DOHH2 (cell line): ENCODE results near the gene TAF1D.

Experiments
- H3F3A ChIP-seq: fragments of 200-600 bp; sonication (generic), shearing (Covaris generic); 2 replicates; pipeline ENCODE4 v1.6.0; 2016; ENCODE audit warnings: antibody characterized with exemption, mild to moderate bottlenecking; ENCODE audit not compliant: control insufficient read depth, insufficient read depth
- H3K27ac ChIP-seq: fragments of 200-600 bp; sonication (generic); 2 replicates; pipeline ENCODE4 v1.5.1; 2014; ENCODE audit warnings: low read depth, mild to moderate bottlenecking, low read length, moderate library complexity
- H3K27me3 ChIP-seq: fragments of 200-600 bp; sonication (generic); 2 replicates; pipeline ENCODE4 v1.6.1; 2014; ENCODE audit warnings: mild to moderate bottlenecking, low read length, mixed read lengths; ENCODE audit not compliant: control insufficient read depth
- H3K36me3 ChIP-seq: fragments of 200-600 bp; sonication (generic); 2 replicates; pipeline ENCODE4 v1.6.1; 2014; ENCODE audit warnings: mild to moderate bottlenecking, low read length, moderate library complexity, mixed read lengths; ENCODE audit not compliant: control insufficient read depth
- H3K4me1 ChIP-seq: fragments of 200-600 bp; sonication (generic); 2 replicates; pipeline ENCODE4 v1.6.1; 2014; ENCODE audit warnings: mild to moderate bottlenecking, low read length, mixed read lengths; ENCODE audit not compliant: control insufficient read depth
- H3K4me2 ChIP-seq: fragments of 200-600 bp; sonication (generic); 2 replicates; pipeline ENCODE4 v1.6.0; 2014; ENCODE audit warnings: mild to moderate bottlenecking, low read length, moderate library complexity
- H3K4me3 ChIP-seq: fragments of 200-600 bp; sonication (generic); 2 replicates; pipeline ENCODE4 v1.5.1; 2014; ENCODE audit warnings: mild to moderate bottlenecking, low read length, mixed read lengths
- H3K79me2 ChIP-seq: fragments of 200-600 bp; sonication (generic); 2 replicates; pipeline ENCODE4 v1.6.1; 2014; ENCODE audit warnings: mild to moderate bottlenecking, low read length, mixed read lengths; ENCODE audit not compliant: control insufficient read depth
- H3K9me2 ChIP-seq: fragments of 200-600 bp; sonication (generic); replicated peaks from 2 replicates; pipeline ENCODE4 v1.6.1; 2014; ENCODE audit warnings: mild to moderate bottlenecking, low read length, mixed read lengths; ENCODE audit not compliant: control insufficient read depth
- H3K9me3 ChIP-seq: fragments of 200-600 bp; sonication (generic); 2 replicates; pipeline ENCODE4 v1.6.1; 2014; ENCODE audit warnings: antibody characterized with exemption, low read length, mixed read lengths; ENCODE audit not compliant: control insufficient read depth, insufficient read depth
- H4K20me1 ChIP-seq: fragments of 200-600 bp; sonication (generic); 2 replicates; pipeline ENCODE4 v1.6.0; 2014; ENCODE audit warnings: low read depth, mild to moderate bottlenecking, antibody characterized with exemption, low read length, moderate library complexity; ENCODE audit not compliant: control insufficient read depth, insufficient read depth
- CTCF ChIP-seq: fragments of 200-600 bp; sonication (generic); IDR thresholded peaks from one replicate; pipeline ENCODE4 v1.5.1; 2014; ENCODE audit warnings: antibody characterized with exemption, mild to moderate bottlenecking, low read depth, low read length; ENCODE audit not compliant: poor library complexity, severe bottlenecking
- EZH2phosphoT487 ChIP-seq: fragments of 200-600 bp; sonication (generic); IDR thresholded peaks from 2 replicates; pipeline ENCODE4 v1.6.1; 2017; ENCODE audit warnings: borderline replicate concordance, mild to moderate bottlenecking, antibody characterized with exemption, low read length, moderate library complexity, mixed read lengths

Gene TAF1D

DNA sequence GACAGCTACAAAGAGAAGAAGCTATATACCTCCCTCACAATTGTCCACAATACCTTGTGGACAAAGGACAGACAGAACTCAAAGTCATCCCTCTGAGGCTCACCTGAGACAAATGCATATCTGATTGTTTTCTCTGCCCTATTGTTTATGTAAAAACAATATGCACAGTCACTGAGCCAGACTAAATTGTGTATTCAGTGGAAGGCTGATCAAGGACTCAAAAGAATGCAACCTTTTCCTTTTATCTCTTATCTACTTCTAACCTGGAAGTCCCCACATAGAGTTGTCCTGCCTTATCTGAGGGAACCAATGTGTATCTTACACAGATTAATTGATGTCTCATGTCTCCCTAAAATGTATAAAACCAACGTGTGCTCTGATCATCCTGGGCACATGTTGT is 28.9 kb upstream of the TAF1D start:
- H3K4me1 ChIP-seq: peaks cover 1% of the 10 kb centered on the region
- TF ChIP-seq EZH2phosphoT487 (no peak), CTCF (no peak)
- peaks cover 21% of the 10 kb centered on the region for H3K9me3 ChIP-seq
- peaks cover 5% of the 10 kb centered on the region for H3K36me3 ChIP-seq
- H4K20me1 ChIP-seq: no peaks in the 10 kb centered on the region
- no peaks in the 10 kb centered on the region for H3K9me2 ChIP-seq
- no peak overlapping the region for H3K4me3 ChIP-seq
- no peaks in the 10 kb centered on the region for H3K79me2 ChIP-seq
- H3K27me3 ChIP-seq: no peaks in the 10 kb centered on the region
- H3K4me2 ChIP-seq: no peak overlapping the region
- H3K27ac ChIP-seq: no peak overlapping the region
- H3F3A ChIP-seq: no peaks in the 10 kb centered on the region

- Histone ChIP-seq H3K36me3 (peaks cover 16% of the 10 kb centered on the region), H3K9me2 (no peaks in the 10 kb centered on the region), H3K79me2 (no peaks in the 10 kb centered on the region), H4K20me1 (no peaks in the 10 kb centered on the region), H3K4me1 (no peaks in the 10 kb centered on the region), H3F3A (no peaks in the 10 kb centered on the region), H3K4me3 (no peak overlapping the region), H3K4me2 (no peak overlapping the region), H3K27me3 (no peaks in the 10 kb centered on the region), H3K9me3 (peaks cover 8% of the 10 kb centered on the region; the same call in 1 of the 2 replicates), H3K27ac (no peak overlapping the region)
- TF ChIP-seq EZH2phosphoT487 (no peak), CTCF (no peak)
Measured at GRCh38 chr11:93767018-93767417, 25.7 kb upstream of the TAF1D start.

DNA sequence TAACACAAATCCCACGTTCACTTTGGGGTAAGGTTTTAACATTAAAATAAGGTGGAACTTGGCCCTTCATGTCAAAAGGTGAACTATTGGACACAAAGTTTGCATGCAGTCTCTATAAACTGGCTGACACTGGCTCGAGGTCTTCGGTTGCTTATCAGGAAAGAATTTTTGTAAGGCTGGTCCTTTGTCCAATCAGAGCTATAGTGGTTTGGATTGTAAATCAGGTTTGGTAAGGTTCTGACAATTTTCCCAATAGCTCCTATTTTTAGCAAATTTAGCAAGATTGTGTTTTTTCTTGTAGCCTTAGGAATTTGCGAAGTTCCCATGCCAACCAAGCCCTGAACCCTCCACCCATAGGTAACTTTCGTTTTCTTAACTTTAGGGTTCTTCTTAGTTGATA is 25.2 kb upstream of the TAF1D start:
- H4K20me1 ChIP-seq: no peaks in the 10 kb centered on the region
- H3K36me3 ChIP-seq: peaks cover 17% of the 10 kb centered on the region
- H3K4me1 ChIP-seq: no peaks in the 10 kb centered on the region
- H3K4me2 ChIP-seq: no peak overlapping the region
- H3K9me2 ChIP-seq: no peaks in the 10 kb centered on the region
- TF ChIP-seq CTCF: no peak
- TF ChIP-seq EZH2phosphoT487: no peak
- peaks cover 4% of the 10 kb centered on the region; the same call in 1 of the 2 replicates for H3K9me3 ChIP-seq
- H3K27ac ChIP-seq: no peak overlapping the region
- no peak overlapping the region for H3K4me3 ChIP-seq
- H3K27me3 ChIP-seq: no peaks in the 10 kb centered on the region
- no peaks in the 10 kb centered on the region for H3F3A ChIP-seq
- H3K79me2 ChIP-seq: no peaks in the 10 kb centered on the region

DNA sequence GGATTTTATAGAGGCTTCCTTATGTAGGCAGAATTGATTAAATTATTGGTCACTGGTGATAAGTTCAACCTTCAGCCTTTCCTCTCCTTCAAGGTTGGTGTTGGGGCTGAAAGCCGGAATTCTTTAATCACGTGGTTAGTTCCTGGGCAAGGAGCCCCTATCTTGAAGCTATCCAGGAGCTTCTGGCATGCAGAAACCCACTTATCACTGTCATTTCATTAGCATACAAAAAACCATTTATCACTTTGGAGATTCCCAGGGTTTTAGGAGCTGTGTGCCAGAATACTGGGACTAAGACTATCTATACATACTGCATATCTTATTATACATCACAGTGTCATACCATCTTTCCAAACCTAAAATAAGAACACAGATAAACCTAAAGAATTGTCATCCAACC is 24.3 kb upstream of the TAF1D start:
- Histone ChIP-seq H3K79me2 (no peaks in the 10 kb centered on the region), H3K9me3 (peaks cover 4% of the 10 kb centered on the region; the same call in 1 of the 2 replicates), H3K9me2 (no peaks in the 10 kb centered on the region), H3F3A (no peaks in the 10 kb centered on the region), H3K4me2 (no peak overlapping the region), H3K4me1 (no peaks in the 10 kb centered on the region), H3K4me3 (no peak overlapping the region), H4K20me1 (no peaks in the 10 kb centered on the region), H3K27me3 (no peaks in the 10 kb centered on the region), H3K36me3 (peaks cover 23% of the 10 kb centered on the region), H3K27ac (no peak overlapping the region)
- no peak for TF ChIP-seq EZH2phosphoT487
- no peak for TF ChIP-seq CTCF
